Chondrocyte (in vitro differentiated cells): ENCODE results near the gene WASF3. TPM values are rescaled to one million over a fixed set of nuclear protein-coding genes. Genes with fewer than 3 reads are reported as not detected.

Experiments used
- DNase-seq: peaks from one replicate; pipeline ENCODE4 v3.0.0; 2021; ENCODE audit warnings: mixed read lengths, low spot score
- H3K27ac Mint-ChIP-seq: one replicate; pipeline ENCODE4 v1.8.0; 2021; ENCODE audit warnings: mild to moderate bottlenecking, moderate library complexity, mixed read lengths; ENCODE audit not compliant: unreplicated experiment
- H3K27me3 Mint-ChIP-seq: 2 replicates; pipeline ENCODE4 v1.8.0; 2021; ENCODE audit warnings: low read depth, mixed read lengths
- H3K36me3 Mint-ChIP-seq: 2 replicates; pipeline ENCODE4 v1.8.0; 2021; ENCODE audit warnings: low read depth, mixed read lengths
- H3K4me1 Mint-ChIP-seq: 2 replicates; pipeline ENCODE4 v1.8.0; 2021; ENCODE audit warnings: low read depth, mild to moderate bottlenecking, mixed read lengths
- H3K4me3 Mint-ChIP-seq: one replicate; pipeline ENCODE4 v1.8.0; 2021; ENCODE audit warnings: mild to moderate bottlenecking, moderate library complexity, mixed read lengths; ENCODE audit not compliant: unreplicated experiment
- H3K9me3 Mint-ChIP-seq: 2 replicates; pipeline ENCODE4 v1.8.0; 2021; ENCODE audit warnings: low read depth, mixed read lengths
- total RNA-seq: library from RNA; stranded (reverse); gene quantifications from 3 replicates; pipeline ENCODE4 v1.2.1, GENCODE V29; 2021
- TF ChIP-seq, protein P1 (sequence below): fragments of 200-600 bp; sonication (generic); IDR thresholded peaks from 2 replicates; pipeline ENCODE4 v1.5.0; 2021; ENCODE audit warnings: antibody characterized with exemption, mild to moderate bottlenecking, moderate library complexity

WASF3 gene
- total RNA-seq, 1 donor from 2014 or later = 23.6 TPM

DNA sequence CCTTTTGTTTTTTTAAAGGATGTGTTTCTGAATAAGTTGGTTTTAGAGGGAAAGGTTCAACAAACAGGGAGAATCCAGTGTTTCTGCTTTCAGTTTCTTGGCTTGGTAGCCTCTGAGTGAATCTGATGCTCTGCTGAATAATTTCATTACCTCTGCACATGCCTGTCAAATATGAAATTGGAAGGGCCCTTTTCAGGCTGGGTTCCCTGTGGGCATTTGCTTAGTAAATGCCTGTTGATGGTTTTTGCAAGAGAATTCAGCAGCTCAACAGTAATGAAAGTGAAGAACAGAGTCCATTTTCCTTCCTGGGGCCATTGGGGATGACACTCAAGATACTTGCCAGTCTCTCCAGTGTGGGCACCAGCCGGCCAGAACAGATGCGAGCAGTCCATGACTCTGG lies 128.8 kb downstream of the WASF3 start:
- Mint-ChIP-seq H3K27me3 (no peaks in the 10 kb centered on the region), H3K4me1 (peaks cover 5% of the 10 kb centered on the region), H3K4me3 (no peak overlapping the region), H3K27ac (no peak overlapping the region), H3K9me3 (peaks cover 16% of the 10 kb centered on the region), H3K36me3 (peaks cover 44% of the 10 kb centered on the region)
- DNase-seq = peak; percentile 48
- TF ChIP-seq, protein P1, sequence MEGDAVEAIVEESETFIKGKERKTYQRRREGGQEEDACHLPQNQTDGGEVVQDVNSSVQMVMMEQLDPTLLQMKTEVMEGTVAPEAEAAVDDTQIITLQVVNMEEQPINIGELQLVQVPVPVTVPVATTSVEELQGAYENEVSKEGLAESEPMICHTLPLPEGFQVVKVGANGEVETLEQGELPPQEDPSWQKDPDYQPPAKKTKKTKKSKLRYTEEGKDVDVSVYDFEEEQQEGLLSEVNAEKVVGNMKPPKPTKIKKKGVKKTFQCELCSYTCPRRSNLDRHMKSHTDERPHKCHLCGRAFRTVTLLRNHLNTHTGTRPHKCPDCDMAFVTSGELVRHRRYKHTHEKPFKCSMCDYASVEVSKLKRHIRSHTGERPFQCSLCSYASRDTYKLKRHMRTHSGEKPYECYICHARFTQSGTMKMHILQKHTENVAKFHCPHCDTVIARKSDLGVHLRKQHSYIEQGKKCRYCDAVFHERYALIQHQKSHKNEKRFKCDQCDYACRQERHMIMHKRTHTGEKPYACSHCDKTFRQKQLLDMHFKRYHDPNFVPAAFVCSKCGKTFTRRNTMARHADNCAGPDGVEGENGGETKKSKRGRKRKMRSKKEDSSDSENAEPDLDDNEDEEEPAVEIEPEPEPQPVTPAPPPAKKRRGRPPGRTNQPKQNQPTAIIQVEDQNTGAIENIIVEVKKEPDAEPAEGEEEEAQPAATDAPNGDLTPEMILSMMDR = no peak

DNA sequence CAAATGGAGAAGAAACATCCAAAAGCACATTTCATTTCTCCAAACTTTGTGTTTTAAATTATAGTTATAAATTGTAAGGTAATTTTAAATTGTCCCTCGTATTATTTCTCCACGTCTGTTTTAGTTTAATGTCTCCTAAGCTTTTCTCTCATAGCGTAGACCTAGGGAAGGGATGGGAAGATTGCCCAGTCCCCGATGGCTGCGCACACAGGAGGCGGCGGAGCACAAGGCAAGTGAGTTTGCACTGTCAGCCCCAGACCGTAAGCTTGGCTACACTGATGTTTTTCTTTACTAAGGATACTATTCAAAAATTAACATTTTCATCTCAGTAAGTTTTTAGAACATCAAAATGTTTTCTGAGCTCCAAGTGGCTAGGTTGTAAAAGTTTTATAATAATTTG lies 130.8 kb downstream of the WASF3 start:
- H3K4me1 Mint-ChIP-seq = no peaks in the 10 kb centered on the region
- no peak overlapping the region for H3K4me3 Mint-ChIP-seq
- DNase-seq = no peak
- H3K36me3 Mint-ChIP-seq = peaks cover 34% of the 10 kb centered on the region
- peaks cover 16% of the 10 kb centered on the region for H3K9me3 Mint-ChIP-seq
- TF ChIP-seq, protein P1 = no peak
- no peak overlapping the region for H3K27ac Mint-ChIP-seq
- no peaks in the 10 kb centered on the region for H3K27me3 Mint-ChIP-seq

DNA sequence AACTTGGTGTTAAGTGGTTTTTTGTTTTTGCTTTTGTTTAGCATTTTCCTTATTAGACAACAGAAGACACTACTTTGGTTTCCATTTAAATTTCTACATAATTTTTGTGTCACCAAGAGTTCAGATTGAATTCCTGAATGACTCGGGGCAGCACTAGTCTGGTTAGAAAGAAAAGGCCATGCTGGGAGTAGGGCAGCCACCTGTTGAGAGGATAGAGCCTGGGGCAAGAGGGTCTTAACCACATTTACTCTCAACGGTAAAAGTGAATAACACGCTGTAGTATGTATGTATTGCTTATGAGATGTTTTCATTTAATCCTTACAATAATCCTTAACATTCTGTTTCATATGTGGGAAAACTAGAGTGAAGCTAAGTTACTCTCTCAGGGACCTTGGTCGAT lies 131.5 kb downstream of the WASF3 start:
- peaks cover 16% of the 10 kb centered on the region for H3K9me3 Mint-ChIP-seq
- no peaks in the 10 kb centered on the region for H3K27me3 Mint-ChIP-seq
- no peak for DNase-seq
- H3K27ac Mint-ChIP-seq = no peak overlapping the region
- TF ChIP-seq, protein P1 = no peak
- H3K4me3 Mint-ChIP-seq = no peak overlapping the region
- no peaks in the 10 kb centered on the region for H3K4me1 Mint-ChIP-seq
- H3K36me3 Mint-ChIP-seq = peaks cover 34% of the 10 kb centered on the region

DNA sequence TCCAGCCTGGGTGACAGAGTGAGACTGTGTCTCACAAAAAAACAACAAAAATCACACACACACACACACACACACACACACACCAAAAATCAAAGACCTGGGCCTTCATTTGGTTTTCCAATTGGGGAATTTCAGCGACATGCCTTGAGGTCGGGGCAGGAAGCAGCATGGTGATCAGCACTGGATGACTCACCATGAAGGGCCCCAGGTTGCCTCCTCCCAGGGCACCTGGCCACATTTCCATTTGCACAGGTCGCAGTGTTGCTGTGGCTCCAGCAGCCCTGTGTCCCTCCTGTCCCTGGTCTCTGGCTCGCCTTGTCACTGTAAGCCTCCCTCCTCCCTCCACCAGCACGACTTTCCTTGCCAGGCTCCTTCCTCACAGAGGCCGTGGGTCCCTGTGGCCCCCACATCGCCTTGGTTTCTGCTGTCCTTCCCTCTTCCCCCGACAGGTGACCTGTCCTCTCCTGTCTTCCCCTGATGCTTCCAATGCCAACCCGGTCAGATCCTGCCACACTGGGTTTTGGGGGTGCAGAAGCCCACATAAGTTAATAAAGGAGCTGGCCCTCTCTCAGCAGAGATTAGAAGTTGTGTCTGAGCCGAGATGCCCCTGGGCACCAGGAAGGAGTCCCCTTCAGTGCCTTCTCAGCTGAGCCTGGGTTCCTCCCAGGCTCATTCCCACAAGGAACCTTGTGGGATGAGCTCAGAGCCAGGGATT lies 136.4 kb downstream of the WASF3 start:
- no peak for DNase-seq
- H3K4me3 Mint-ChIP-seq = no peak overlapping the region
- H3K27me3 Mint-ChIP-seq = no peaks in the 10 kb centered on the region
- peaks cover 4% of the 10 kb centered on the region for H3K4me1 Mint-ChIP-seq
- H3K27ac Mint-ChIP-seq = no peak overlapping the region
- peaks cover 16% of the 10 kb centered on the region for H3K9me3 Mint-ChIP-seq
- TF ChIP-seq, protein P1 = no peak
- H3K36me3 Mint-ChIP-seq = peaks cover 17% of the 10 kb centered on the region

DNA sequence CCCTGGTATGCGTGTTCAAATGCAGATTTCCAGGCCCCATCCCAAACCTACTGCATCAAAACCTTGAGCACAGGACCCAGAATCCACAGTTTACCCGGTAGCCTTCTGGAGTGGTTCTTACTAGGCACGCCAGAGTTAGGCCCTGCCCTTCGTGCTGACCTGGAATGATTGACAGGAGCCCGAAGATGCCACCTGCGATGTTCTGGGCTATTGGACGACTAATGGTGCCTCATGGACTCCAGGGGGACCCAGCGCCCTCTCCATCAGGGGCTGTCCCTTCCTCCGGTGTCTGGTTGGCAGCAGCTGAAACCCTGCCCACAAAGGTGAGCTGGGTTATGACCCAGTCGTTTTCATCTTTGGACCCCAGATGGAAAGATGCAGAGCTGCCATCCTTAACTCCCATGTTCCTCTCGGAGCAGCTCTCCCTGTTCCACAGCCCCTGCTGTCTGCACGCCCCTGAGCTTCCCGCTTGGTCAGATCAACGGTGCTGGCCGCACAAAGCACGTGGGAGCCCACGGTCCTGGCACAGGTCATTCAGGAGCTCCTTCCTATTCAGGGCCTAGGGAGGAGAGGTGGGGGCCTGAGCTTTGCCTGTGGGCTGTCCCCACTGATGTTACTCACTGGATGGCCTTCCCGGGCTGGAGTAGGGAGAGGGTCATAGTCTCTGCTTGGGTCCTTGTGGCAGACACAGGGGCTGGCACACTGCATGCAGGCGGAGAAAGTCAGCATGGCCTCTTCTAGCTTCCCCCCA lies 137.3 kb downstream of the WASF3 start:
- H3K27ac Mint-ChIP-seq = no peak overlapping the region
- H3K36me3 Mint-ChIP-seq = peaks cover 8% of the 10 kb centered on the region
- no peaks in the 10 kb centered on the region for H3K27me3 Mint-ChIP-seq
- no peak overlapping the region for H3K4me3 Mint-ChIP-seq
- no peak for DNase-seq
- peaks cover 11% of the 10 kb centered on the region for H3K9me3 Mint-ChIP-seq
- TF ChIP-seq, protein P1 = no peak
- peaks cover 4% of the 10 kb centered on the region for H3K4me1 Mint-ChIP-seq
